ENCODE results near the gene KLF16. TPM values are rescaled to one million over a fixed set of nuclear protein-coding genes. Genes with fewer than 3 reads are reported as not detected.
A peak's percentile ranks its signal among the peaks of the same experiment; 100 is the strongest.

Gene KLF16
- total and polyA plus RNA-seq, 9 of the 15 experiments (the other 6 are each of a cell fraction or from before 2014, with no cell fraction given), result 0.04 to 60.4 (median 6.8) TPM

DNA sequence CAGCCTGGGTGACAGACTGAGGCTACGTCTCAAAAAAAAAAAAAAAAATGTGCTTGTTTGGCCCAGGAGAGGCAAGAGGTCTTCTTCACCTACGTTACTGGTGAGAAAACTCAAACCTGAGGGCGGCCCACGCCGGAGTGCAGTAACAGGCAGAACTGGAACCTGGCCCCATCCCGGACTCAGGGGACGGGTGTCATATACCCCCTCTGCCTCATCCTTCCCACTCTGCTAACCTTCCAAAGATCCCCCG, 41.4 kb upstream of the KLF16 start (continued):
- TF ChIP-seq, protein P1, sequence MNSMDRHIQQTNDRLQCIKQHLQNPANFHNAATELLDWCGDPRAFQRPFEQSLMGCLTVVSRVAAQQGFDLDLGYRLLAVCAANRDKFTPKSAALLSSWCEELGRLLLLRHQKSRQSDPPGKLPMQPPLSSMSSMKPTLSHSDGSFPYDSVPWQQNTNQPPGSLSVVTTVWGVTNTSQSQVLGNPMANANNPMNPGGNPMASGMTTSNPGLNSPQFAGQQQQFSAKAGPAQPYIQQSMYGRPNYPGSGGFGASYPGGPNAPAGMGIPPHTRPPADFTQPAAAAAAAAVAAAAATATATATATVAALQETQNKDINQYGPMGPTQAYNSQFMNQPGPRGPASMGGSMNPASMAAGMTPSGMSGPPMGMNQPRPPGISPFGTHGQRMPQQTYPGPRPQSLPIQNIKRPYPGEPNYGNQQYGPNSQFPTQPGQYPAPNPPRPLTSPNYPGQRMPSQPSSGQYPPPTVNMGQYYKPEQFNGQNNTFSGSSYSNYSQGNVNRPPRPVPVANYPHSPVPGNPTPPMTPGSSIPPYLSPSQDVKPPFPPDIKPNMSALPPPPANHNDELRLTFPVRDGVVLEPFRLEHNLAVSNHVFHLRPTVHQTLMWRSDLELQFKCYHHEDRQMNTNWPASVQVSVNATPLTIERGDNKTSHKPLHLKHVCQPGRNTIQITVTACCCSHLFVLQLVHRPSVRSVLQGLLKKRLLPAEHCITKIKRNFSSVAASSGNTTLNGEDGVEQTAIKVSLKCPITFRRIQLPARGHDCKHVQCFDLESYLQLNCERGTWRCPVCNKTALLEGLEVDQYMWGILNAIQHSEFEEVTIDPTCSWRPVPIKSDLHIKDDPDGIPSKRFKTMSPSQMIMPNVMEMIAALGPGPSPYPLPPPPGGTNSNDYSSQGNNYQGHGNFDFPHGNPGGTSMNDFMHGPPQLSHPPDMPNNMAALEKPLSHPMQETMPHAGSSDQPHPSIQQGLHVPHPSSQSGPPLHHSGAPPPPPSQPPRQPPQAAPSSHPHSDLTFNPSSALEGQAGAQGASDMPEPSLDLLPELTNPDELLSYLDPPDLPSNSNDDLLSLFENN (IDR thresholded peaks at IDR 0.05; ENCODE audit: low read depth in 2 of 2, low read length in 2 of 2), result no peak
- TF ChIP-seq SMARCA4 (IDR thresholded peaks at IDR 0.05) (peak; percentile 7; the same call in 1 of the 2 replicates), HSF4 (CRISPR knock-in tag; IDR thresholded peaks at IDR 0.05; ENCODE audit: borderline replicate concordance) (no peak), SIN3A (IDR thresholded peaks at IDR 0.05; ENCODE audit: borderline replicate concordance in 2 of 2, control insufficient read depth in 1 of 2, low read depth in 2 of 2, low read length in 2 of 2) (0 out of 4 replicates have a peak, but pooled peaks of 1 of the 2 experiments have one; percentile 22), ZNF561 (CRISPR knock-in tag; conservative IDR thresholded peaks at IDR 0.05) (no peak), STAT5A (IDR thresholded peaks at IDR 0.05; ENCODE audit: borderline replicate concordance, low read length) (no peak), ZNF12 (CRISPR knock-in tag; IDR thresholded peaks at IDR 0.05) (no peak), ZNF41 (CRISPR knock-in tag; conservative IDR thresholded peaks at IDR 0.05) (no peak), HIVEP1 (CRISPR knock-in tag; IDR thresholded peaks at IDR 0.05) (no peak), NBN (IDR thresholded peaks at IDR 0.05; ENCODE audit: low read depth) (peak; percentile 69), NFRKB (IDR thresholded peaks at IDR 0.05; ENCODE audit: low read depth) (0 out of 2 replicates have a peak, but pooled peaks have one; percentile 55), ZZZ3 (IDR thresholded peaks at IDR 0.05) (no peak), PHF21A (IDR thresholded peaks at IDR 0.05; ENCODE audit: borderline replicate concordance, low read depth) (no peak), JUNB (CRISPR knock-in tag; conservative IDR thresholded peaks at IDR 0.05) (no peak), IFI16 (CRISPR knock-in tag; IDR thresholded peaks at IDR 0.05) (no peak), ZNF253 (CRISPR knock-in tag; conservative IDR thresholded peaks at IDR 0.05) (no peak), BCOR (IDR thresholded peaks at IDR 0.05) (peak; percentile 58; the same call in 1 of the 2 replicates), NFE2 (IDR thresholded peaks at IDR 0.05; ENCODE audit: low read depth) (no peak), KLF13 (tag; IDR thresholded peaks at IDR 0.05; ENCODE audit: borderline replicate concordance, low read depth) (no peak), POLR2G (IDR thresholded peaks at IDR 0.05; ENCODE audit: low read depth, low read length) (no peak)
- TF ChIP-seq, protein P2, sequence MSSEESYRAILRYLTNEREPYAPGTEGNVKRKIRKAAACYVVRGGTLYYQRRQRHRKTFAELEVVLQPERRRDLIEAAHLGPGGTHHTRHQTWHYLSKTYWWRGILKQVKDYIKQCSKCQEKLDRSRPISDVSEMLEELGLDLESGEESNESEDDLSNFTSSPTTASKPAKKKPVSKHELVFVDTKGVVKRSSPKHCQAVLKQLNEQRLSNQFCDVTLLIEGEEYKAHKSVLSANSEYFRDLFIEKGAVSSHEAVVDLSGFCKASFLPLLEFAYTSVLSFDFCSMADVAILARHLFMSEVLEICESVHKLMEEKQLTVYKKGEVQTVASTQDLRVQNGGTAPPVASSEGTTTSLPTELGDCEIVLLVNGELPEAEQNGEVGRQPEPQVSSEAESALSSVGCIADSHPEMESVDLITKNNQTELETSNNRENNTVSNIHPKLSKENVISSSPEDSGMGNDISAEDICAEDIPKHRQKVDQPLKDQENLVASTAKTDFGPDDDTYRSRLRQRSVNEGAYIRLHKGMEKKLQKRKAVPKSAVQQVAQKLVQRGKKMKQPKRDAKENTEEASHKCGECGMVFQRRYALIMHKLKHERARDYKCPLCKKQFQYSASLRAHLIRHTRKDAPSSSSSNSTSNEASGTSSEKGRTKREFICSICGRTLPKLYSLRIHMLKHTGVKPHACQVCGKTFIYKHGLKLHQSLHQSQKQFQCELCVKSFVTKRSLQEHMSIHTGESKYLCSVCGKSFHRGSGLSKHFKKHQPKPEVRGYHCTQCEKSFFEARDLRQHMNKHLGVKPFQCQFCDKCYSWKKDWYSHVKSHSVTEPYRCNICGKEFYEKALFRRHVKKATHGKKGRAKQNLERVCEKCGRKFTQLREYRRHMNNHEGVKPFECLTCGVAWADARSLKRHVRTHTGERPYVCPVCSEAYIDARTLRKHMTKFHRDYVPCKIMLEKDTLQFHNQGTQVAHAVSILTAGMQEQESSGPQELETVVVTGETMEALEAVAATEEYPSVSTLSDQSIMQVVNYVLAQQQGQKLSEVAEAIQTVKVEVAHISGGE (CRISPR knock-in tag; IDR thresholded peaks at IDR 0.05), result no peak
- TF ChIP-seq, protein P3, sequence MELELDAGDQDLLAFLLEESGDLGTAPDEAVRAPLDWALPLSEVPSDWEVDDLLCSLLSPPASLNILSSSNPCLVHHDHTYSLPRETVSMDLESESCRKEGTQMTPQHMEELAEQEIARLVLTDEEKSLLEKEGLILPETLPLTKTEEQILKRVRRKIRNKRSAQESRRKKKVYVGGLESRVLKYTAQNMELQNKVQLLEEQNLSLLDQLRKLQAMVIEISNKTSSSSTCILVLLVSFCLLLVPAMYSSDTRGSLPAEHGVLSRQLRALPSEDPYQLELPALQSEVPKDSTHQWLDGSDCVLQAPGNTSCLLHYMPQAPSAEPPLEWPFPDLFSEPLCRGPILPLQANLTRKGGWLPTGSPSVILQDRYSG (tag; conservative IDR thresholded peaks at IDR 0.05; ENCODE audit: low read depth), result no peak
- TF ChIP-seq, protein P4, sequence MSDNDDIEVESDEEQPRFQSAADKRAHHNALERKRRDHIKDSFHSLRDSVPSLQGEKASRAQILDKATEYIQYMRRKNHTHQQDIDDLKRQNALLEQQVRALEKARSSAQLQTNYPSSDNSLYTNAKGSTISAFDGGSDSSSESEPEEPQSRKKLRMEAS (CRISPR knock-in tag; IDR thresholded peaks at IDR 0.05), result no peak
